B cell (primary cell): ENCODE data around the gene PRODH2. TPM values are rescaled to one million over a fixed set of nuclear protein-coding genes. Genes with fewer than 3 reads are reported as not detected.
A peak's percentile ranks its signal among the peaks of the same experiment; 100 is the strongest.

Source experiments
- ATAC-seq: fragments of 200-7000 bp; cut with Tn5 transposase; one replicate; pipeline ENCODE4 v1.10.0; 2021; ENCODE audit warnings: low read depth, mild to moderate bottlenecking, moderate number of reproducible peaks, moderate library complexity
- CTCF ChIA-PET: fragments of 350-600 bp; sonication (Branson Sonifier 250); formaldehyde crosslinking; loops from one replicate; lab custom pipeline; 2021; ENCODE audit warnings: antibody characterized with exemption, inconsistent platforms; lab: Charles Lee
- POLR2A ChIA-PET: fragments of 350-600 bp; sonication (Branson Sonifier 250); formaldehyde crosslinking; loops from one replicate; lab custom pipeline; 2021; ENCODE audit warnings: antibody characterized with exemption; lab: Charles Lee
- DNase-seq: peaks from one replicate; pipeline ENCODE4 v3.0.0; 2013
- H2AFZ ChIP-seq: 2 replicates; pipeline ENCODE4 v1.6.1; 2012; ENCODE audit warnings: mild to moderate bottlenecking, low read depth, low read length; ENCODE audit not compliant: insufficient read depth, poor library complexity, severe bottlenecking
- H3K27ac ChIP-seq, 2 donors: 1 replicate in 1 of 2; 2 replicates in 1 of 2; pipeline ENCODE4 v1.5.1; 2012 to 2013; ENCODE audit warnings: low read length in 2 of 2, mild to moderate bottlenecking in 2 of 2, moderate library complexity in 1 of 2
- H3K27me3 ChIP-seq, 4 experiments: fragments of 200-600 bp in 1 of 4; sonication (generic) in 1 of 4; replicated peaks in 1 of 4; 1 replicate in 2 of 4; 2 replicates in 2 of 4; pipeline versions ENCODE4 v1.6.1 to v1.7.0; 2013 to 2016; ENCODE audit warnings: low read length in 3 of 4, mild to moderate bottlenecking in 2 of 4, mixed read lengths in 1 of 4, moderate library complexity in 1 of 4; ENCODE audit not compliant: insufficient read depth in 4 of 4, control insufficient read depth in 3 of 4; ENCODE audit errors: control extremely low read depth in 1 of 4
- H3K36me3 ChIP-seq, 2 experiments: replicated peaks in 1 of 2; 1 replicate in 1 of 2; 2 replicates in 1 of 2; pipeline versions ENCODE4 v1.6.1 to v1.7.1; 2013; ENCODE audit warnings: low read length in 1 of 2; ENCODE audit not compliant: insufficient read depth in 2 of 2, control insufficient read depth in 1 of 2; ENCODE audit errors: control extremely low read depth in 1 of 2, extremely low read depth in 1 of 2
- H3K4me1 ChIP-seq, 2 donors: fragments of 200-600 bp in 1 of 2; sonication (generic) in 1 of 2; 1 replicate in 1 of 2; 2 replicates in 1 of 2; pipeline versions ENCODE4 v1.5.1 to v1.6.1; 2013 to 2017; ENCODE audit warnings: low read length in 2 of 2; ENCODE audit not compliant: control insufficient read depth in 2 of 2, insufficient read depth in 2 of 2
- H3K4me2 ChIP-seq: replicated peaks from 2 replicates; pipeline ENCODE3; 2012; ENCODE audit warnings: mild to moderate bottlenecking, low read depth, low read length; ENCODE audit not compliant: poor library complexity, severe bottlenecking
- H3K4me3 ChIP-seq, 5 experiments: fragments of 200-600 bp in 1 of 5; sonication (generic) in 1 of 5; 1 replicate in 3 of 5; 2 replicates in 2 of 5; pipeline versions ENCODE4 v1.5.1 to v1.7.0; 2011 to 2016; ENCODE audit warnings: low read length in 4 of 5, mild to moderate bottlenecking in 4 of 5, low read depth in 2 of 5, control low read depth in 1 of 5, moderate library complexity in 1 of 5; ENCODE audit not compliant: insufficient read depth in 1 of 5; ENCODE audit errors: control extremely low read depth in 1 of 5, extremely low read depth in 1 of 5
- H3K79me2 ChIP-seq: fragments of 200-600 bp; sonication (generic); one replicate; pipeline ENCODE4 v1.6.0; 2016; ENCODE audit warnings: low read length; ENCODE audit not compliant: control insufficient read depth, insufficient read depth
- H3K9ac ChIP-seq: fragments of 200-600 bp; sonication (generic); 2 replicates; pipeline ENCODE4 v1.6.1; 2017; ENCODE audit warnings: mild to moderate bottlenecking, low read length, moderate library complexity
- H3K9me3 ChIP-seq, 3 donors: one replicate each; pipeline versions ENCODE4 v1.6.1 to v1.7.1; 2013; ENCODE audit warnings: low read length in 2 of 3; ENCODE audit not compliant: control insufficient read depth in 2 of 3, insufficient read depth in 1 of 3; ENCODE audit errors: control extremely low read depth in 1 of 3
- H4K20me1 ChIP-seq: 2 replicates; pipeline ENCODE4 v1.6.0; 2012; ENCODE audit warnings: mild to moderate bottlenecking, low read length; ENCODE audit not compliant: insufficient read depth, control insufficient read depth, poor library complexity, severe bottlenecking
- H3K27ac Mint-ChIP-seq: one replicate; pipeline ENCODE4 v1.8.0; 2021; ENCODE audit warnings: mixed read lengths
- H3K27me3 Mint-ChIP-seq: one replicate; pipeline ENCODE4 v1.8.0; 2021; ENCODE audit warnings: mixed read lengths
- H3K4me1 Mint-ChIP-seq: one replicate; pipeline ENCODE4 v1.8.0; 2021; ENCODE audit warnings: mixed read lengths
- H3K4me3 Mint-ChIP-seq: one replicate; pipeline ENCODE4 v1.8.0; 2021; ENCODE audit warnings: mixed read lengths
- H3K9me3 Mint-ChIP-seq: one replicate; pipeline ENCODE4 v1.8.0; 2022; ENCODE audit warnings: mixed read lengths; ENCODE audit not compliant: insufficient read depth
- EZH2 ChIP-seq: IDR thresholded peaks from 2 replicates; pipeline ENCODE4 v1.6.1; 2012; ENCODE audit warnings: borderline replicate concordance, low read depth, mild to moderate bottlenecking, moderate library complexity, low read length; ENCODE audit not compliant: insufficient read depth, poor library complexity, severe bottlenecking
- WGBS: methylation state at CpG from one replicate; pipeline ENCODE4 v1.1.5; 2013; ENCODE audit warnings: missing lambda C conversion rate; ENCODE audit not compliant: insufficient coverage; 5-methylcytosine and 5-hydroxymethylcytosine counted together
- intact Hi-C: fragments of 100-400 bp; cut with micrococcal nuclease; formaldehyde crosslinking; loops from one replicate; pipeline ENCODE4 v1.10.0; 2022
- polyA plus RNA-seq: library from polyadenylated mRNA; depleted of rRNA; stranded (reverse); fragments of >200 nt; gene quantifications from 2 replicates; pipeline ENCODE4 v1.2.3, GENCODE V29; 2012
- total RNA-seq, 2 donors: library from RNA; stranded (reverse); fragments of 120-200 nt in 1 of 2; gene quantifications; 1 replicate in 1 of 2; 2 replicates in 1 of 2; pipeline versions ENCODE4 v1.2.3 to v1.2.4, GENCODE V29; 2013 to 2022
- TF ChIP-seq, protein P1 (sequence below): fragments of 200-600 bp; IDR thresholded peaks from one replicate; pipeline ENCODE4 v1.8.0; 2022; ENCODE audit warnings: antibody characterized with exemption, mild to moderate bottlenecking

The PRODH2 gene
- total and polyA plus RNA-seq, 2 donors (not counting 1 experiment from before 2014, with no cell fraction given) = not detected

DNA sequence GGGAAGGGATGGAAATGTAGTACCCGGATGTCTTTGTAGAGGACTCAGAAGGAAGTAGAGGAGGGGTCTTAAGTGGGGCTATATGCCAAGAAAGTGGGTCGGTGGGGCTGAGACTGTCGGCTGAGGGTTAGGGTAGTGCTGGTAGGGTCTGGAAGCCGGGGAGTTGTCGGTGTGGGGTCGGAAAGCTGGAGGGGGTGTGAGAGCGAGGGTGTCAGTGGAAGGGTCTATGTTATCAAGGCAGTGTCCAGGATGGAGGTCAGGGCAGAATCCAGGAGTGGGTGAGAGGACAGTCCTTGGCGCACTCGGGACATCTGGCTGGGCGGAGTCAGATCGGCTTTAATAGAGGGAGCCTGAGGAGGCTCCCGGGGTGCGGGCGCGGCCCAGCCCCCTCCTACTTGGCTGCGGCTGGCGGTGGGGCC is 57.5 kb downstream of the PRODH2 start:
- Mint-ChIP-seq H3K4me1 (peaks cover 35% of the 10 kb centered on the region), H3K4me3 (peak overlapping the region; percentile 13), H3K27ac (no peak overlapping the region), H3K27me3 (peaks cover 17% of the 10 kb centered on the region), H3K9me3 (no peaks in the 10 kb centered on the region)
- H3K9me3 ChIP-seq = peaks cover 0 to 10% (median 0%) of the 10 kb centered on the region in 3 donors
- H3K27me3 ChIP-seq = peaks cover 0 to 26% (median 10%) of the 10 kb centered on the region in 4 experiments
- ChIA-PET POLR2A (interaction anchor here (2.2 kb wide), 1 partner anchor 10 kb away, joined by 17 read pairs; the partner anchor contains the start of genes PSENEN and U2AF1L4), CTCF (interaction anchor here (1.3 kb wide), 1 partner anchor 15 kb away, joined by 3 read pairs; no protein-coding TSS in a partner anchor)
- H3K4me1 ChIP-seq = peaks cover 24 to 35% of the 10 kb centered on the region in 2 donors
- DNase-seq = no peak
- ATAC-seq = no peak
- H3K9ac ChIP-seq = no peak overlapping the region
- no peak for TF ChIP-seq EZH2
- TF ChIP-seq, protein P1, sequence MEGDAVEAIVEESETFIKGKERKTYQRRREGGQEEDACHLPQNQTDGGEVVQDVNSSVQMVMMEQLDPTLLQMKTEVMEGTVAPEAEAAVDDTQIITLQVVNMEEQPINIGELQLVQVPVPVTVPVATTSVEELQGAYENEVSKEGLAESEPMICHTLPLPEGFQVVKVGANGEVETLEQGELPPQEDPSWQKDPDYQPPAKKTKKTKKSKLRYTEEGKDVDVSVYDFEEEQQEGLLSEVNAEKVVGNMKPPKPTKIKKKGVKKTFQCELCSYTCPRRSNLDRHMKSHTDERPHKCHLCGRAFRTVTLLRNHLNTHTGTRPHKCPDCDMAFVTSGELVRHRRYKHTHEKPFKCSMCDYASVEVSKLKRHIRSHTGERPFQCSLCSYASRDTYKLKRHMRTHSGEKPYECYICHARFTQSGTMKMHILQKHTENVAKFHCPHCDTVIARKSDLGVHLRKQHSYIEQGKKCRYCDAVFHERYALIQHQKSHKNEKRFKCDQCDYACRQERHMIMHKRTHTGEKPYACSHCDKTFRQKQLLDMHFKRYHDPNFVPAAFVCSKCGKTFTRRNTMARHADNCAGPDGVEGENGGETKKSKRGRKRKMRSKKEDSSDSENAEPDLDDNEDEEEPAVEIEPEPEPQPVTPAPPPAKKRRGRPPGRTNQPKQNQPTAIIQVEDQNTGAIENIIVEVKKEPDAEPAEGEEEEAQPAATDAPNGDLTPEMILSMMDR = no peak
- H3K27ac ChIP-seq = no peak overlapping the region
- peak overlapping the region; percentile 98 for H3K4me2 ChIP-seq
- peaks cover 4% of the 10 kb centered on the region for H4K20me1 ChIP-seq
- intact Hi-C loops = loop anchor here (5.0 kb wide), 1 partner anchor 63 kb away; no protein-coding TSS in a partner anchor
- 80% methylated on average over 17 of the region's 17 CpGs for WGBS
- H3K36me3 ChIP-seq = peaks cover 0 to 20% of the 10 kb centered on the region in 2 experiments
- H2AFZ ChIP-seq = no peak overlapping the region
- H3K79me2 ChIP-seq = peaks cover 26% of the 10 kb centered on the region
- H3K4me3 ChIP-seq = no peak overlapping the region

DNA sequence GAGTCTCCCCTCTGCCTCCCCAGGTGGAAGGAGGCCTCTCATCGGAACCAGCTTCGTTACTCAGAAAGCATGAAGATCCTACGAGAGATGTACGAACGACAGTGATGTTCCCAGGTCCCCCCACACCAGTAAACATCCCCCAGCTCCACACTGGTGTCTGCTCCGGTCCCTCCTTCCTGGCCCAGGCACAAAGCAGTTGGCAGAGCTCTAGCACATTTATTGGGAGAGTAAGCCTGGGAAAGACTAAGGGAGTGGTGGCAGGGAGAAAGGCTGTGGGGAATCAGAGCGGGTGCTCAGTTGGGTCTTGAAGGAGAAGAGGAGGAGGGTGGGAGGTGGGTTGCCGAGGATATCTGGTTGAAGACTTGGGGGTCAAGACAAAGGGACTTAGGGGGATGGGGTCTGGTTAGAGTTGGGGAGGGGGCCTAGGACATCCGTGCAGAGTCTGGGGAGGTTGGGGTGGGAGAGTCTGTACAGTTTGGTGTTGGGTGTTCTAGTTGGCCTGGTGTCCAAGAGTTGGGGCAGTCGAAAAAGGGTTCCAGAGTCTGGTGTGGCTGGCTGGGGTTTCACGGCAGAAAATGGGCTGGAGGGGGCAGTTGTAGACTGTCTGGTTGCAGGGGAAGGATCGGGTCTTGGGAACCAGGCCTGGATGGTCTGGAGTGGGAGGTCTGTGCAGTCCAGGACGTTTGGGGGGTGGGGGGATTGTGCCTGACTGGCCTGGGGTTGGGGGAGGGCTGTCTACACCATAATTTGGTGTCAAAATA is 58.1 kb downstream of the PRODH2 start:
- Histone ChIP-seq H3K9ac (no peak overlapping the region), H3K4me3 (no peak overlapping the region), H3K4me1 (peaks cover 27 to 35% of the 10 kb centered on the region in 2 donors), H3K9me3 (peaks cover 0 to 10% (median 0%) of the 10 kb centered on the region in 3 donors), H3K79me2 (peaks cover 27% of the 10 kb centered on the region), H4K20me1 (peaks cover 4% of the 10 kb centered on the region), H2AFZ (no peak overlapping the region), H3K36me3 (peaks cover 0 to 20% of the 10 kb centered on the region in 2 experiments), H3K27me3 (peaks cover 0 to 26% (median 10%) of the 10 kb centered on the region in 4 experiments), H3K27ac (no peak overlapping the region), H3K4me2 (no peak overlapping the region)
- ChIA-PET CTCF (interaction anchor here (1.0 kb wide), 1 partner anchor 60 kb away, joined by 3 read pairs; no protein-coding TSS in a partner anchor), POLR2A (no interaction called here)
- no peaks in the 10 kb centered on the region for H3K9me3 Mint-ChIP-seq
- H3K4me1 Mint-ChIP-seq = peaks cover 37% of the 10 kb centered on the region
- 92% methylated on average over 10 of the region's 13 CpGs for WGBS
- intact Hi-C loops = loop anchor here (5.0 kb wide), 1 partner anchor 62 kb away; no protein-coding TSS in a partner anchor
- TF ChIP-seq, protein P1 = no peak
- no peak overlapping the region for H3K27ac Mint-ChIP-seq
- ATAC-seq (no peak), DNase-seq (no peak)
- peaks cover 17% of the 10 kb centered on the region for H3K27me3 Mint-ChIP-seq
- peak overlapping the region; percentile 13 for H3K4me3 Mint-ChIP-seq
